Activated naive CD8-positive, alpha-beta T cell treated with anti-CD3 and anti-CD28 coated beads, Interleukin-2, amount 50 U/mL, for 24 hours (primary cell): ENCODE measurements around the gene ATP9B.
A peak's percentile ranks its signal among the peaks of the same experiment; 100 is the strongest.

Experiments
- ATAC-seq: fragments of 150-1000 bp; cut with Tn5 transposase; one replicate; pipeline ENCODE4 v1.10.0; 2021
- DNase-seq: peaks from one replicate; pipeline ENCODE4 v3.0.0; 2021
- H3K27ac Mint-ChIP-seq: one replicate; pipeline ENCODE4 v1.8.0; 2021; ENCODE audit warnings: mild to moderate bottlenecking, mixed read lengths
- H3K27me3 Mint-ChIP-seq: one replicate; pipeline ENCODE4 v1.8.0; 2021; ENCODE audit warnings: mixed read lengths
- H3K36me3 Mint-ChIP-seq: one replicate; pipeline ENCODE4 v1.8.0; 2021; ENCODE audit warnings: low read depth, mixed read lengths
- H3K4me1 Mint-ChIP-seq: one replicate; pipeline ENCODE4 v1.8.0; 2021; ENCODE audit warnings: mixed read lengths
- H3K4me3 Mint-ChIP-seq: one replicate; pipeline ENCODE4 v1.8.0; 2021; ENCODE audit warnings: mild to moderate bottlenecking, moderate library complexity, mixed read lengths
- H3K9me3 Mint-ChIP-seq: one replicate; pipeline ENCODE4 v1.8.0; 2021; ENCODE audit warnings: mixed read lengths

Gene ATP9B

GRCh38 chr18:79383388-79384056 is 314.3 kb downstream of the ATP9B start:
- DNase-seq (no peak), ATAC-seq (no peak)
- H3K36me3 Mint-ChIP-seq: no peaks in the 10 kb centered on the region
- no peak overlapping the region for H3K27ac Mint-ChIP-seq
- peaks cover 5% of the 10 kb centered on the region for H3K27me3 Mint-ChIP-seq
- no peaks in the 10 kb centered on the region for H3K9me3 Mint-ChIP-seq
- H3K4me1 Mint-ChIP-seq: peaks cover 16% of the 10 kb centered on the region
- no peak overlapping the region for H3K4me3 Mint-ChIP-seq

- H3K4me3 Mint-ChIP-seq: no peak overlapping the region
- peak overlapping the region; percentile 62 for H3K27ac Mint-ChIP-seq
- ATAC-seq (no peak), DNase-seq (no peak)
- H3K27me3 Mint-ChIP-seq: peaks cover 9% of the 10 kb centered on the region
- peaks cover 10% of the 10 kb centered on the region for H3K4me1 Mint-ChIP-seq
- H3K9me3 Mint-ChIP-seq: no peaks in the 10 kb centered on the region
- no peaks in the 10 kb centered on the region for H3K36me3 Mint-ChIP-seq
Observed at GRCh38 chr18:79384151-79384807, 315.1 kb downstream of the ATP9B start.

- Mint-ChIP-seq H3K4me3 (no peak overlapping the region), H3K27ac (no peak overlapping the region), H3K4me1 (peaks cover 5% of the 10 kb centered on the region), H3K27me3 (peaks cover 14% of the 10 kb centered on the region), H3K36me3 (no peaks in the 10 kb centered on the region), H3K9me3 (no peaks in the 10 kb centered on the region)
- DNase-seq (no peak), ATAC-seq (no peak)
Observed at GRCh38 chr18:79384834-79385233, 315.6 kb downstream of the ATP9B start.

GRCh38 chr18:79385326-79385707 is 316.1 kb downstream of the ATP9B start:
- Mint-ChIP-seq H3K4me1 (peaks cover 5% of the 10 kb centered on the region), H3K9me3 (no peaks in the 10 kb centered on the region), H3K27ac (no peak overlapping the region), H3K4me3 (no peak overlapping the region), H3K27me3 (peaks cover 15% of the 10 kb centered on the region), H3K36me3 (no peaks in the 10 kb centered on the region)
- DNase-seq: no peak
- ATAC-seq: no peak

GRCh38 chr18:79385708-79386341 is 316.6 kb downstream of the ATP9B start:
- peaks cover 18% of the 10 kb centered on the region for H3K27me3 Mint-ChIP-seq
- H3K9me3 Mint-ChIP-seq: no peaks in the 10 kb centered on the region
- peaks cover 5% of the 10 kb centered on the region for H3K4me1 Mint-ChIP-seq
- no peak overlapping the region for H3K27ac Mint-ChIP-seq
- DNase-seq (no peak), ATAC-seq (no peak)
- H3K36me3 Mint-ChIP-seq: no peaks in the 10 kb centered on the region
- no peak overlapping the region for H3K4me3 Mint-ChIP-seq

- H3K4me1 Mint-ChIP-seq: peaks cover 5% of the 10 kb centered on the region
- H3K4me3 Mint-ChIP-seq: no peak overlapping the region
- H3K27me3 Mint-ChIP-seq: peaks cover 23% of the 10 kb centered on the region
- ATAC-seq (no peak), DNase-seq (no peak)
- H3K27ac Mint-ChIP-seq: no peak overlapping the region
- H3K9me3 Mint-ChIP-seq: no peaks in the 10 kb centered on the region
- H3K36me3 Mint-ChIP-seq: no peaks in the 10 kb centered on the region
Observed at GRCh38 chr18:79386547-79386946, 317.4 kb downstream of the ATP9B start.

GRCh38 chr18:79387214-79387613 is 318.0 kb downstream of the ATP9B start:
- Mint-ChIP-seq H3K27ac (no peak overlapping the region), H3K9me3 (no peaks in the 10 kb centered on the region), H3K4me3 (no peak overlapping the region), H3K27me3 (peaks cover 27% of the 10 kb centered on the region), H3K36me3 (no peaks in the 10 kb centered on the region), H3K4me1 (peaks cover 9% of the 10 kb centered on the region)
- ATAC-seq: no peak
- no peak for DNase-seq

GRCh38 chr18:79387615-79388014 is 318.4 kb downstream of the ATP9B start:
- H3K27me3 Mint-ChIP-seq: peaks cover 30% of the 10 kb centered on the region
- no peak overlapping the region for H3K27ac Mint-ChIP-seq
- ATAC-seq (no peak), DNase-seq (no peak)
- H3K9me3 Mint-ChIP-seq: no peaks in the 10 kb centered on the region
- H3K4me1 Mint-ChIP-seq: peaks cover 13% of the 10 kb centered on the region
- H3K4me3 Mint-ChIP-seq: no peak overlapping the region
- H3K36me3 Mint-ChIP-seq: no peaks in the 10 kb centered on the region

- ATAC-seq: no peak
- Mint-ChIP-seq H3K27me3 (peaks cover 30% of the 10 kb centered on the region), H3K9me3 (no peaks in the 10 kb centered on the region), H3K4me3 (no peak overlapping the region), H3K27ac (no peak overlapping the region), H3K4me1 (peaks cover 16% of the 10 kb centered on the region), H3K36me3 (no peaks in the 10 kb centered on the region)
- no peak for DNase-seq
Observed at GRCh38 chr18:79388043-79388442, 318.8 kb downstream of the ATP9B start.

- no peak for ATAC-seq
- H3K9me3 Mint-ChIP-seq: no peaks in the 10 kb centered on the region
- no peak overlapping the region for H3K4me3 Mint-ChIP-seq
- no peak for DNase-seq
- H3K36me3 Mint-ChIP-seq: no peaks in the 10 kb centered on the region
- peaks cover 18% of the 10 kb centered on the region for H3K4me1 Mint-ChIP-seq
- H3K27ac Mint-ChIP-seq: no peak overlapping the region
- peaks cover 30% of the 10 kb centered on the region for H3K27me3 Mint-ChIP-seq
Observed at GRCh38 chr18:79389689-79390088, 320.5 kb downstream of the ATP9B start.

GRCh38 chr18:79392226-79392625 is 323.0 kb downstream of the ATP9B start:
- Mint-ChIP-seq H3K27me3 (peaks cover 30% of the 10 kb centered on the region), H3K4me1 (peaks cover 17% of the 10 kb centered on the region), H3K9me3 (no peaks in the 10 kb centered on the region), H3K27ac (peak overlapping the region; percentile 25), H3K36me3 (no peaks in the 10 kb centered on the region), H3K4me3 (no peak overlapping the region)
- DNase-seq (no peak), ATAC-seq (no peak)

GRCh38 chr18:79393181-79393634 is 324.0 kb downstream of the ATP9B start:
- H3K36me3 Mint-ChIP-seq: peaks cover 8% of the 10 kb centered on the region

GRCh38 chr18:79393635-79394533 is 324.7 kb downstream of the ATP9B start:
- Mint-ChIP-seq H3K27ac (peak overlapping the region; percentile 91), H3K9me3 (no peaks in the 10 kb centered on the region), H3K27me3 (peaks cover 24% of the 10 kb centered on the region), H3K4me3 (peak overlapping the region; percentile 78), H3K36me3 (peaks cover 13% of the 10 kb centered on the region), H3K4me1 (peaks cover 28% of the 10 kb centered on the region)
- ATAC-seq (peak; percentile 6), DNase-seq (peak; percentile 59)

More at GRCh38 chr18:79393181-79393634, 324.0 kb downstream of the ATP9B start:
- H3K9me3 Mint-ChIP-seq: no peaks in the 10 kb centered on the region
- ATAC-seq (no peak), DNase-seq (no peak)
- H3K27ac Mint-ChIP-seq: peak overlapping the region; percentile 91
- peak overlapping the region; percentile 78 for H3K4me3 Mint-ChIP-seq
- H3K4me1 Mint-ChIP-seq: peaks cover 22% of the 10 kb centered on the region
- peaks cover 28% of the 10 kb centered on the region for H3K27me3 Mint-ChIP-seq
